Esophagus squamous epithelium (tissue), 5 donors: ENCODE measurements around the gene VAMP2. TPM values are rescaled to one million over a fixed set of nuclear protein-coding genes. Genes with fewer than 3 reads are reported as not detected.

Source experiments
- DNase-seq: peaks from one replicate; lab custom pipeline; 2025; lab: John Stamatoyannopoulos, UW
- H3K27ac ChIP-seq, 4 donors: fragments of 200-600 bp; sonication (generic); one replicate each; pipeline ENCODE4 v1.5.1; 2016 to 2019; ENCODE audit warnings: mild to moderate bottlenecking in 1 of 4
- H3K27me3 ChIP-seq, 4 donors: fragments of 200-600 bp; sonication (generic); 1 replicate in 3 of 4; 2 replicates in 1 of 4; pipeline versions ENCODE4 v1.5.1 to v1.6.0; 2017 to 2021; ENCODE audit warnings: antibody characterized with exemption in 1 of 4
- H3K36me3 ChIP-seq, 3 donors: fragments of 200-600 bp; sonication (generic); one replicate each; pipeline ENCODE4 v1.5.1; 2016 to 2019
- H3K4me1 ChIP-seq, 3 donors: fragments of 200-600 bp; sonication (generic); one replicate each; pipeline ENCODE4 v1.5.1; 2017 to 2019
- H3K4me3 ChIP-seq, 4 donors: fragments of 200-600 bp; sonication (generic); 1 replicate in 3 of 4; 2 replicates in 1 of 4; pipeline ENCODE4 v1.5.1; 2016 to 2019; ENCODE audit warnings: mild to moderate bottlenecking in 2 of 4, moderate library complexity in 1 of 4
- H3K9me3 ChIP-seq, 3 donors: fragments of 200-600 bp; sonication (generic); one replicate each; pipeline ENCODE4 v1.5.1; 2016 to 2019
- POLR2A ChIP-seq, 4 donors: fragments of 450-650 bp; IDR thresholded peaks; one replicate each; pipeline ENCODE4 v1.6.1; 2017; ENCODE audit warnings: antibody characterized with exemption in 4 of 4, mild to moderate bottlenecking in 4 of 4, moderate library complexity in 3 of 4
- WGBS, 2 donors: methylation state at CpG; one replicate each; pipeline ENCODE4 v1.1.5; 2018; 5-methylcytosine and 5-hydroxymethylcytosine counted together
- intact Hi-C: fragments of 100-400 bp; cut with DNase I; formaldehyde crosslinking; loops from one replicate; pipeline ENCODE4 v1.15.0; 2022
- total RNA-seq, 4 donors: library from RNA; depleted of rRNA; stranded (reverse); fragments of >200 nt; gene quantifications; one replicate each; pipeline ENCODE4 v1.1.0, GENCODE V29; 2016
- TF ChIP-seq, protein P1 (sequence below), 6 experiments: fragments of 450-650 bp in 4 of 6; fragments of 200-600 bp in 2 of 6; sonication (generic) in 2 of 6; IDR thresholded peaks; one replicate each; pipeline ENCODE4 v1.5.1; 2016 to 2019; ENCODE audit warnings: antibody characterized with exemption in 6 of 6, mild to moderate bottlenecking in 4 of 6, moderate library complexity in 4 of 6
- donor health status: DM: yes; HTN: yes; CAD: no.

VAMP2 gene
- total RNA-seq, 4 donors from 2014 or later, result 6.2 to 20.4 (median 12.0) TPM

DNA sequence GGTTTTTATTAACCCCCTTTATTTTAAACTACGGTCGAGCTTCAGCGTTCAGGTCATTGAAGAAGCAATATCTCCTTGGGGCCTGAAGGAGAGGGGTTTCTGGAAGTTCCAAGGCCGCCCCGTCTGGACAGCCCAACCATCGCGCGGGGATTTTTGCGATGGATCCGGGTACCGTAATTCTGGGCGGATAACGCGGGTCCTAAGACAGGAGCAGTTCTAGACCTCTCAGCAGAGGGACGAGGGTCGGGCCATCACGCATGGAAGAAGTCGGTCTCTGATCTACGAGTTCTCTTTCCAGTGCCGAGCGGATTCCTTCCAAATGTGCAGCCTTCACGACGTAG is 23.7 kb upstream of the VAMP2 start:
- Histone ChIP-seq H3K9me3 (no peaks in the 10 kb centered on the region), H3K4me3 (peak overlapping the region; percentile 56 to 97 (median 86)), H3K27me3 (no peaks in the 10 kb centered on the region), H3K27ac (peak overlapping the region; percentile 96 to 99 (median 98)), H3K36me3 (no peaks in the 10 kb centered on the region), H3K4me1 (peaks cover 9 to 57% (median 20%) of the 10 kb centered on the region in 3 donors)
- TF ChIP-seq, protein P1, sequence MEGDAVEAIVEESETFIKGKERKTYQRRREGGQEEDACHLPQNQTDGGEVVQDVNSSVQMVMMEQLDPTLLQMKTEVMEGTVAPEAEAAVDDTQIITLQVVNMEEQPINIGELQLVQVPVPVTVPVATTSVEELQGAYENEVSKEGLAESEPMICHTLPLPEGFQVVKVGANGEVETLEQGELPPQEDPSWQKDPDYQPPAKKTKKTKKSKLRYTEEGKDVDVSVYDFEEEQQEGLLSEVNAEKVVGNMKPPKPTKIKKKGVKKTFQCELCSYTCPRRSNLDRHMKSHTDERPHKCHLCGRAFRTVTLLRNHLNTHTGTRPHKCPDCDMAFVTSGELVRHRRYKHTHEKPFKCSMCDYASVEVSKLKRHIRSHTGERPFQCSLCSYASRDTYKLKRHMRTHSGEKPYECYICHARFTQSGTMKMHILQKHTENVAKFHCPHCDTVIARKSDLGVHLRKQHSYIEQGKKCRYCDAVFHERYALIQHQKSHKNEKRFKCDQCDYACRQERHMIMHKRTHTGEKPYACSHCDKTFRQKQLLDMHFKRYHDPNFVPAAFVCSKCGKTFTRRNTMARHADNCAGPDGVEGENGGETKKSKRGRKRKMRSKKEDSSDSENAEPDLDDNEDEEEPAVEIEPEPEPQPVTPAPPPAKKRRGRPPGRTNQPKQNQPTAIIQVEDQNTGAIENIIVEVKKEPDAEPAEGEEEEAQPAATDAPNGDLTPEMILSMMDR (IDR thresholded peaks at IDR 0.05), result peak in 2 of 6 experiments; percentile 18 to 38
- no peak for TF ChIP-seq POLR2A (IDR thresholded peaks at IDR 0.05)
- intact Hi-C loops, result no loop called here
- no peak for DNase-seq
- WGBS, 2 donors, result 0 to 1% methylated on average over 12 to 22 of the region's 23 CpGs

DNA sequence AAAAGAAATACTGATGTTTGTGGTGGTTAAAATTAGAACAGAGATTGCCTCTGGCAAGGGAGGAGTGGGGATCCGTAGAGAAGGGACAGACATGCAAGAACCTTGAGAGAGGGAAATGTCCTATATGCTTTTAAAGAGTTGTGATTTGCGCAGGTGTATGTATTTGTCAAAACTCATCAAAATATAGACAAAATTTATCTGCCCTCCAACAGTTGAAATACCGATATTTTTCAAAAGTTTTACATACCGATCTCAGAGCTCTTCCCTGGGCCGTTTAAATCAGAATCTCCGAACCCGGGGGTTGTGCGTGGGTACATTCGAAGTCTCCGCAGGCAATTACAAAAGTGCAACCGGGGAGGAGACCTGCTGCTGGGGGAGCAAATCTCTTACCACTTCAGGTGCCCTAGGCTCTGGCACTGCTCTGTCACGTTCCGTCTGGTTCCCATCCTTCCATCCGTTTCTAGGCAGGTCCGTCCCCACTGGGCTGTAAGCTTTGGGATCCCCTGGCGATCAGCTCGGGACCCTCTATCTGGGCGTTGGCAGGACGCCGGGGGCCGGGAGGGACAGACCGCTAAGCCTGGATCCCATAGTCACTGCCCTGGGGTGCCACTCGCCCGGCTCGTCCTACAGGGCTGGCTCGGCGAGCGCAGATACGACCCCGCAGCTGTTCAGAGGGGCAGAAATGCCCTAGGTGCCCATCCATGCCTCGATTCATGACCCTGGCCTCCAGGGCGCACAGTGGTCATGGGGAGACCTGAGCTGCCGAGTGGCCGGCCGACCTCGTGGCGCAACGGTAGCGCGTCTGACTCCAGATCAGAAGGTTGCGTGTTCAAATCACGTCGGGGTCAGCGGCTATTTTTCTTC is 23.1 kb upstream of the VAMP2 start:
- peak overlapping the region; percentile 56 to 97 (median 86) for H3K4me3 ChIP-seq
- TF ChIP-seq, protein P1 (IDR thresholded peaks at IDR 0.05), result no peak
- no peak for TF ChIP-seq POLR2A (IDR thresholded peaks at IDR 0.05)
- no peaks in the 10 kb centered on the region for H3K36me3 ChIP-seq
- H3K4me1 ChIP-seq, result peaks cover 9 to 51% (median 19%) of the 10 kb centered on the region in 3 donors
- peak overlapping the region; percentile 96 to 99 (median 98) for H3K27ac ChIP-seq
- H3K9me3 ChIP-seq, result no peaks in the 10 kb centered on the region
- H3K27me3 ChIP-seq, result no peaks in the 10 kb centered on the region
- intact Hi-C loops, result no loop called here
- 0 to 1% methylated on average over 17 to 28 of the region's 44 CpGs for WGBS, 2 donors
- no peak for DNase-seq

DNA sequence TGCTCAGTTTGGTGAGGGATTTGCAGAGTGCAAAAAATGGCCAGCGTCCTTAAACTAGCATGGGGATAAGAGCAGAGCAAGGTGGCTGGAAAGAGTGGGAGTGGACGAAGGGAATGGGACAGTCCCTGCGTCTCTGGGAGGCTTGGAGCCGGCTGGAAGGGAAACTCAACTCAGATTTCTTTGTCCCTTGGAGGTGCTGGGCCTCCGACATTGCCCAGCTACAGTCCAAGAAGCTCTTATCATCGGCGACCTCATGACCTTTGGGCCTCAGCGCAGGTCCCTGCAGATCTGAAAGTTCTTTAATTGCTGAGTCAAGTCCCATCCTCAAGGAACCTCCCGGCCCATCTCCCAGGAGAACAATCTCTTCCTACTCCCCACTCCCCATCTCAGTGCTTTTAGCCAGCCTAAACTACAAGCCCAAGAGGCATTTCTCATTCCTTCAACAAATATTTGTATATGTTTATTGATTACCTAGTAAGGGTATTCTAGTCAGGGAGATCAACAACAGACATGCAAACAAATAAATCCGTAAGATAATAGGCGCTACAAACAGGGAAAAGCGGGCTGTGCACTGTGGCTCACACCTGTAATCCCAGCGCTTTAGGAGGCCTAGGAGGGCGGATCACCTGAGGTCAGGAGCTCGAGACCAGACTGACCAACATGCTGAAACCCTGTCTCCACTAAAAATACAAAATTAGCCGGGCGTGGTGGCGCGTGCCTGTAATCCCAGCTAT is 14.4 kb upstream of the VAMP2 start:
- H3K9me3 ChIP-seq, result no peaks in the 10 kb centered on the region
- H3K27me3 ChIP-seq, result no peaks in the 10 kb centered on the region
- DNase-seq, result no peak
- TF ChIP-seq, protein P1 (IDR thresholded peaks at IDR 0.05), result no peak
- TF ChIP-seq POLR2A (IDR thresholded peaks at IDR 0.05), result no peak
- H3K36me3 ChIP-seq, result no peaks in the 10 kb centered on the region
- peaks cover 21 to 44% (median 32%) of the 10 kb centered on the region in 3 donors for H3K4me1 ChIP-seq
- intact Hi-C loops, result no loop called here
- 77 to 80% methylated on average over 15 to 19 of the region's 19 CpGs for WGBS, 2 donors
- H3K4me3 ChIP-seq, result peak overlapping the region; percentile 60 to 85 (median 67)
- peak overlapping the region; percentile 85 to 96 (median 88) for H3K27ac ChIP-seq

DNA sequence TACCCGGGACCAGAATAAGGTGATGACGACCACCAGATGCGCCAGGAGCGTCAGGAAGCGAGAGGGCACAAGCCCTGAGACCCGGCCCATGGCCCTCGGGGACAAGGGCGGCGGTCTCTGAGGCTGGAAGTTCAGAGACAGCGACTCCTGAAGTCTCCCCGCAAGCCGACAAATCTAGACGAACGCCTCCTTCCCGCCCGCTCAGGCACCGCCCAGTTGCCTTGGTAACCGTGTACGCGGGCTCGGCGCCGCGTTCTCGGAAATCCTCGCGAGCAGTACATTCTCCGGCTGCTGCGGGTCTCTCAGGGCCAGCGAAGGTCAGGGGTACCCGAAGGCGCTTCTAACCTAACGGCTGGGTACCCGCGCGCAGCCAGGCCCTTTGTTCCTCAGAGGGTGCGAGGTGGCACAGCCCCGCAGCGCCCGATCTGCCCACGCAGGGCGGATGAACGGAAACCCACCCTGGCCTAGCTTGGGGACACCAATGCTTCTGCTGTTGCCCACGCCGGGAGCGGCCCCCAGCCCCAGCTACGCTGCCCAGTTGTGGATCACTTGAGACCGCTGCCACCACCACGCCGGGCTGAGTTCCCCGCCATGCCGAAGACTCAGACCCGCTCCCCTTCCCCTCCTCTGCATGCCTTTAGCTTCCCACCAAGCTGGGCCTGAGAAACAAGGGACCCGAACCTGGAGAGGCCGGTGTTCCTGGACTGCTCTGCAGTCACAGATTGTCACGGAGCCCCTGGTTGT is 13.6 kb upstream of the VAMP2 start, which contains the start of gene TMEM107:
Gene TMEM107 (minus strand): TSS at position 184 of the 744 bp plus-strand sequence. CDS start 94 bp downstream, at position 90.
- peaks cover 21 to 44% (median 32%) of the 10 kb centered on the region in 3 donors for H3K4me1 ChIP-seq
- no peaks in the 10 kb centered on the region for H3K27me3 ChIP-seq
- TF ChIP-seq, protein P1 (IDR thresholded peaks at IDR 0.05), result no peak
- peak in 1 of 4 donors; percentile 72 for TF ChIP-seq POLR2A (IDR thresholded peaks at IDR 0.05)
- peak within 1 kb of the TSS; percentile 60 to 85 (median 67) for H3K4me3 ChIP-seq
- no peaks in the 10 kb centered on the region for H3K9me3 ChIP-seq
- H3K36me3 ChIP-seq, result no peaks in the 10 kb centered on the region
- H3K27ac ChIP-seq, result peak within 1 kb of the TSS; percentile 85 to 96 (median 88)
- DNase-seq, result no peak
- intact Hi-C loops, result no loop called here
- 0% methylated on average over 8 to 10 of the region's 56 CpGs for WGBS, 2 donors
